Endothelial cell of umbilical vein (primary cell): ENCODE measurements around the gene KCNMA1. TPM values are rescaled to one million over a fixed set of nuclear protein-coding genes. Genes with fewer than 3 reads are reported as not detected.

Experiments
- BruUV-seq: library from RNA; stranded (reverse); fragments of 400-500 nt; replicated peaks from 2 replicates; lab custom pipeline; 2021; lab: Mats Ljungman, UMichigan
- CTCF ChIA-PET: fragments of 300-600, 350-600 bp; sonication (Branson Sonifier 250); formaldehyde crosslinking; loops from one replicate; lab custom pipeline; 2021; ENCODE audit warnings: antibody characterized with exemption, inconsistent platforms; lab: Charles Lee
- POLR2A ChIA-PET: fragments of 300-600, 350-600 bp; sonication (Branson Sonifier 250); formaldehyde crosslinking; loops from one replicate; lab custom pipeline; 2021; ENCODE audit warnings: antibody characterized with exemption, inconsistent platforms; lab: Charles Lee
- DNase-seq: peaks from one replicate; pipeline ENCODE4 v3.0.0-alpha.2; 2011; ENCODE audit warnings: low read depth, low spot score
- FAIRE-seq: peaks from 2 replicates; lab custom pipeline; 2011; peaks lifted over from hg19 to GRCh38; lab: Jason Lieb, UNC
- H2AFZ ChIP-seq: 2 replicates; pipeline ENCODE4 v1.6.0; 2012; ENCODE audit warnings: low read depth, low read length, control low read depth, inconsistent platforms
- H3K27ac ChIP-seq: 2 replicates; pipeline ENCODE4 v1.5.1; 2011; ENCODE audit warnings: low read depth, mild to moderate bottlenecking, control low read depth, low read length, moderate library complexity; ENCODE audit not compliant: insufficient read depth
- H3K27me3 ChIP-seq, 2 experiments: 2 replicates each; pipeline versions ENCODE4 v1.6.0 to v1.6.1; 2011; ENCODE audit warnings: low read length in 2 of 2, mixed read lengths in 1 of 2; ENCODE audit not compliant: control insufficient read depth in 2 of 2, insufficient read depth in 2 of 2
- H3K36me3 ChIP-seq, 2 experiments: 2 replicates in 1 of 2; 3 replicates in 1 of 2; pipeline ENCODE4 v1.5.1; 2011; ENCODE audit warnings: low read length in 2 of 2, mild to moderate bottlenecking in 1 of 2, moderate library complexity in 1 of 2; ENCODE audit not compliant: control insufficient read depth in 2 of 2, insufficient read depth in 2 of 2; ENCODE audit errors: extremely low read depth in 1 of 2
- H3K4me1 ChIP-seq: 3 replicates; pipeline ENCODE4 v1.5.1; 2011; ENCODE audit warnings: mild to moderate bottlenecking, low read length; ENCODE audit not compliant: control insufficient read depth, insufficient read depth; ENCODE audit errors: extremely low read depth
- H3K4me2 ChIP-seq: 2 replicates; pipeline ENCODE4 v1.6.1; 2011; ENCODE audit warnings: low read length, control low read depth, mixed read lengths; ENCODE audit not compliant: insufficient read depth
- H3K4me3 ChIP-seq, 3 experiments: fragments of 200-600 bp in 1 of 3; sonication (generic), shearing (Covaris generic) in 1 of 3; replicated peaks in 1 of 3; 2 replicates each; pipeline ENCODE4 v1.5.1; 2011 to 2016; ENCODE audit warnings: control low read depth in 3 of 3, low read length in 3 of 3, mild to moderate bottlenecking in 2 of 3, inconsistent platforms in 1 of 3, low read depth in 1 of 3, moderate library complexity in 1 of 3; ENCODE audit not compliant: insufficient read depth in 1 of 3
- H3K79me2 ChIP-seq: 2 replicates; pipeline ENCODE4 v1.6.0; 2012; ENCODE audit warnings: low read length, inconsistent platforms; ENCODE audit not compliant: control insufficient read depth, insufficient read depth
- H3K9ac ChIP-seq: replicated peaks from 2 replicates; pipeline ENCODE3; 2011; ENCODE audit warnings: low read length, control low read depth; ENCODE audit not compliant: insufficient read depth; ENCODE audit errors: extremely low read depth
- H3K9me1 ChIP-seq: replicated peaks from 3 replicates; pipeline ENCODE4 v1.6.0; 2011; ENCODE audit warnings: mild to moderate bottlenecking, low read length; ENCODE audit not compliant: control insufficient read depth, insufficient read depth; ENCODE audit errors: extremely low read depth
- H3K9me3 ChIP-seq: replicated peaks from 2 replicates; pipeline ENCODE4 v1.5.1; 2012; ENCODE audit warnings: low read length, inconsistent platforms; ENCODE audit not compliant: control insufficient read depth, insufficient read depth
- H4K20me1 ChIP-seq: replicated peaks from 2 replicates; pipeline ENCODE3; 2011; ENCODE audit warnings: mild to moderate bottlenecking, low read length; ENCODE audit not compliant: control insufficient read depth, insufficient read depth; ENCODE audit errors: extremely low read depth
- CTCF ChIP-seq, 2 donors: IDR thresholded peaks; 1 replicate in 1 of 2; 2 replicates in 1 of 2; pipeline ENCODE4 v1.5.1; 2011; ENCODE audit warnings: low read length in 2 of 2, mild to moderate bottlenecking in 2 of 2, moderate library complexity in 2 of 2, control low read depth in 1 of 2, inconsistent platforms in 1 of 2, low read depth in 1 of 2; ENCODE audit not compliant: insufficient read depth in 1 of 2; ENCODE audit errors: extremely low read depth in 1 of 2
- EZH2 ChIP-seq: IDR thresholded peaks from 2 replicates; pipeline ENCODE4 v1.6.1; 2012; ENCODE audit warnings: borderline replicate concordance, low read depth, mild to moderate bottlenecking, moderate library complexity, low read length, inconsistent platforms; ENCODE audit not compliant: severe bottlenecking
- FOS ChIP-seq: IDR thresholded peaks from 2 replicates; pipeline ENCODE4 v1.6.1; 2011; ENCODE audit warnings: mild to moderate bottlenecking, low read length, moderate library complexity, borderline replicate concordance; ENCODE audit not compliant: insufficient read depth
- GATA2 ChIP-seq: IDR thresholded peaks from 2 replicates; pipeline ENCODE4 v1.7.0; 2011; ENCODE audit warnings: low read depth, mild to moderate bottlenecking, moderate library complexity, mixed read lengths, low read length; ENCODE audit not compliant: insufficient read length, insufficient read depth
- JUN ChIP-seq: IDR thresholded peaks from 2 replicates; pipeline ENCODE4 v1.6.1; 2011; ENCODE audit warnings: borderline replicate concordance, low read depth; ENCODE audit not compliant: insufficient read length, insufficient read depth
- MYC ChIP-seq: IDR thresholded peaks from one replicate; pipeline ENCODE4 v1.6.1; 2011; ENCODE audit warnings: mild to moderate bottlenecking, low read depth, low read length
- POLR2A ChIP-seq: IDR thresholded peaks from 2 replicates; pipeline ENCODE4 v1.6.1; 2012; ENCODE audit warnings: low read depth, mild to moderate bottlenecking, control low read depth, low read length
- POLR2AphosphoS5 ChIP-seq: IDR thresholded peaks from 2 replicates; pipeline ENCODE4 v1.6.1; 2012; ENCODE audit warnings: low read depth, mild to moderate bottlenecking, control low read depth, low read length, moderate library complexity; ENCODE audit not compliant: insufficient read depth
- dilution Hi-C: fragments of 300-500 bp; cut with MboI; formaldehyde crosslinking; loops from one replicate; pipeline ENCODE4 v1.15.0; 2019; ENCODE audit warnings: low sequenced_read_pairs; ENCODE audit not compliant: extremely low pct_ligation_motif_present
- intact Hi-C: fragments of 100-400 bp; cut with micrococcal nuclease; formaldehyde crosslinking; loops from one replicate; pipeline ENCODE4 v1.10.0; 2022
- polyA plus RNA-seq, 4 experiments: library from polyadenylated mRNA; depleted of rRNA in 3 of 4; stranded (reverse) in 3 of 4; unstranded in 1 of 4; fragments of >200 nt; gene quantifications; 2 replicates each; pipeline versions ENCODE4 v1.2.1 to v1.2.3, GENCODE V29; 2011 to 2012; ENCODE audit warnings: missing spikeins in 1 of 4
- total RNA-seq: library from RNA; stranded (reverse); gene quantifications from 2 replicates; pipeline ENCODE4 v1.2.3, GENCODE V29; 2021
- TF ChIP-seq, protein P1 (sequence below): IDR thresholded peaks from 2 replicates; pipeline ENCODE4 v1.6.1; 2011; ENCODE audit not compliant: insufficient read depth, insufficient read length

Gene KCNMA1
- total and polyA plus RNA-seq, 2 donors (not counting 3 experiments of a cell fraction or from before 2014, with no cell fraction given) = 0.10 to 0.82 TPM

DNA sequence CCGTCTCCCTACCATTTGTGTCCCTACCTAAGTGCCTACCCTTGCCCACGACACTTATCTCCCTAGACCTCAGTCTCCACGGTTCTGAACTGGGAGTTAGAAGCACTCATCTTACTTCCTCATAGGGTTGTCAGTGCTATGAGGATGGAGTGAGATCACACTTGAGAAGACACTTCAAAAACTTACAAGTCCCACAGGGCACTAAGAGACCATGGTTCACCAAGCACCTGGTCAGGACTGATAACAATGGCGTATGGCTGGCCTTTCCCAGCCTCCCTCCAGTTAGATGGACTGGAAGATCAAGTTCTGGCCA is 43.2 kb downstream of the KCNMA1 start:
- Histone ChIP-seq H3K9ac (no peak overlapping the region), H3K4me1 (no peaks in the 10 kb centered on the region), H3K9me3 (no peaks in the 10 kb centered on the region), H3K36me3 (no peaks in the 10 kb centered on the region), H4K20me1 (no peaks in the 10 kb centered on the region), H2AFZ (no peak overlapping the region), H3K4me2 (no peak overlapping the region), H3K27ac (no peak overlapping the region), H3K79me2 (no peaks in the 10 kb centered on the region), H3K27me3 (no peaks in the 10 kb centered on the region), H3K4me3 (no peak overlapping the region), H3K9me1 (no peaks in the 10 kb centered on the region)
- BruUV-seq = no TSS peak
- ChIA-PET POLR2A (no interaction called here), CTCF (no interaction called here)
- dilution Hi-C loops = no loop called here
- intact Hi-C loops = no loop called here
- TF ChIP-seq POLR2A = no peak
- TF ChIP-seq FOS = no peak
- DNase-seq (no peak), FAIRE-seq (no peak)

GRCh38 chr10:77593771-77594470 is 43.7 kb downstream of the KCNMA1 start:
- TF ChIP-seq EZH2 = no peak
- no peak for TF ChIP-seq POLR2AphosphoS5
- no peak for TF ChIP-seq CTCF (IDR thresholded peaks at IDR 0.05; ENCODE audit: extremely low read depth in 1 of 2, insufficient read depth in 1 of 2, low read depth in 1 of 2, low read length in 2 of 2)
- TF ChIP-seq FOS = no peak
- TF ChIP-seq MYC = no peak
- no peak for TF ChIP-seq GATA2
- no peak for TF ChIP-seq POLR2A
- TF ChIP-seq JUN = no peak
- TF ChIP-seq, protein P1, sequence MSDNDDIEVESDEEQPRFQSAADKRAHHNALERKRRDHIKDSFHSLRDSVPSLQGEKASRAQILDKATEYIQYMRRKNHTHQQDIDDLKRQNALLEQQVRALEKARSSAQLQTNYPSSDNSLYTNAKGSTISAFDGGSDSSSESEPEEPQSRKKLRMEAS = no peak
- Histone ChIP-seq H4K20me1 (no peaks in the 10 kb centered on the region), H3K9me3 (no peaks in the 10 kb centered on the region), H3K79me2 (no peaks in the 10 kb centered on the region), H3K4me2 (no peak overlapping the region), H3K4me1 (no peaks in the 10 kb centered on the region), H3K36me3 (no peaks in the 10 kb centered on the region), H3K27me3 (no peaks in the 10 kb centered on the region), H3K27ac (no peak overlapping the region), H3K9ac (no peak overlapping the region), H2AFZ (no peak overlapping the region), H3K9me1 (no peaks in the 10 kb centered on the region), H3K4me3 (no peak overlapping the region)
- DNase-seq (no peak), FAIRE-seq (no peak)
- intact Hi-C loops (no loop called here), dilution Hi-C loops (no loop called here)
- CTCF ChIA-PET = no interaction called here
- POLR2A ChIA-PET = no interaction called here
- BruUV-seq = no TSS peak
